HG02623 (cell line): Measurements from ENCODE around the gene TRMT112.

Experiments
- ATAC-seq: cut with Tn5 transposase; IDR thresholded peaks from one replicate; pipeline ENCODE4 v1.9.1; 2021; ENCODE audit warnings: moderate library complexity; ENCODE audit not compliant: unreplicated experiment

Gene TRMT112

DNA sequence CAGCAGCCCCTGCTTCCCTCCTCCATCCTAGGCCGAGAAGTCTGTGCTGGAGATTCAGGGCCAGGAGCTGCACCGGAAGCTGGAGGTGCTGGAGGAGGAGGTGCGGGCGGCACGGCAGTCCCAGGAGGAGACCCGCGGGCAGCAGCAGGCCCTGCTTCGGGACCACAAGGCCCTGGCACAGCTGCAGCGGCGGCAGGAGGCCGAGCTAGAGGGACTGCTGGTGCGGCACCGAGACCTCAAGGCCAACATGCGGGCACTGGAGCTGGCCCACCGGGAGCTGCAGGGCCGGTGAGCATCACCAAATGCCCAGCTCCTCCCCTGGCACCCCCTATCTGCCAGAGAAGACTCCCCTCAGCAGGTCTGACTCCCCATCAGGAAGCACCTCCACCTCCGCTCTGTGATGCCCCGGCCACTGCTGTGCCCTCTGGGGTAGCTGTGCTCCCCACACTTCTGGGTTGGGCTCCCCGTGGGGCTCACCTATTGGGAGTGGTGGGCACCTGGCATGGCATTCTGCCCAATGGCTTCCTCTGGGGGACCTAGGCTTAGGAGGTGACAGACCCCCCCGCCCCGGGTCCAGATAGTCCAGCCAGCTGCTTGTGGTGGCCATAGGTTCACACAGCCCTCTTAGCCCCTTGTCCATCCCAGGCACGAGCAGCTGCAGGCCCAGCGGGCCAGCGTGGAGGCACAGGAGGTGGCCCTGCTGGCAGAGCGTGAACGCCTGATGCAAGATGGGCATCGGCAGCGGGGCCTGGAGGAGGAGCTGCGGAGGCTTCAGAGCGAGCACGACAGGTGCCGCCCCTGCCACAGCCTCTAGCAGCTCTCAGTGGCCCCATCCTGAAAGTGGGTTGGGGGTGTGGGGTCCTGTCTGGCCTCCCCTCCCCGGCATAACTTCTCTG, 35.0 kb upstream of the TRMT112 start:
- no peak for ATAC-seq

DNA sequence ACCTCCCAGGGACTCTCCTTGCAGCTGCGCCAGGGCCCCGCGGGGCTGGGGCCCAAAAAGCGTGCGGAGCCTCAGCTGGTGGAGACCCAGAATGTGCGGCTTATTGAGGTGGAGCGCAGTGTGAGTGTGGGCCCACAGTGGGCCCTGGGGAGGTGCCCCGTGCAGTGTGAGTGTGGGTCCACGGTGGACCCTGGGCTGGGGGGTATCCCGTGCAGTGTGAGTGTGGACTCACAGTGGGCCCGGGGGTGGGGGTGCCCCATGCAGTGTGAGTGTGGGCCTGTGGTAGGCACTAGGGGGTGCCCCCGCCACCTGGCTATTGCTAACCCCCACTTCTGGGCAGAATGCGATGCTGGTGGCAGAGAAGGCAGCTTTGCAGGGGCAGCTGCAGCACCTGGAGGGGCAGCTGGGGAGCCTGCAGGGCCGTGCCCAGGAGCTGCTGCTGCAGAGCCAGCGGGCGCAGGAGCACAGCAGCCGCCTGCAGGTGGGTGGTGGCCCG, 33.8 kb upstream of the TRMT112 start:
- no peak for ATAC-seq

DNA sequence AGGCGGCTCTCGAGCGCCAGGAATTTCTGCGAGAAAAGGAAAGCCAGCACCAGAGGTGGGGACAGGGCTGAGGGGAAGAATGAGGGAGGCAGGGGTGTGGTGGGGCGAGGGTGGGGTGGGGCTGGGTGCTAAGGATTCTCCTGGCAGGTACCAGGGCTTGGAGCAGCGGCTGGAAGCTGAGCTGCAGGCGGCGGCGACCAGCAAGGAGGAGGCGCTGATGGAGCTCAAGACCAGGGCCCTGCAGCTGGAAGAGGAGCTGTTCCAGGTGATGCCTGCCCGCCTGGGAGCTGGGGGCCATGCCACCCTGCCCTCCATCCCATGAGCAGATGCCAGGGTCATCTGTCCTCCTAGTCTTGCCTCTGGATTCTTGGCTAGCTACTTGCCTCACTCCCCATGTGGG, 32.0 kb upstream of the TRMT112 start:
- ATAC-seq, result no peak

DNA sequence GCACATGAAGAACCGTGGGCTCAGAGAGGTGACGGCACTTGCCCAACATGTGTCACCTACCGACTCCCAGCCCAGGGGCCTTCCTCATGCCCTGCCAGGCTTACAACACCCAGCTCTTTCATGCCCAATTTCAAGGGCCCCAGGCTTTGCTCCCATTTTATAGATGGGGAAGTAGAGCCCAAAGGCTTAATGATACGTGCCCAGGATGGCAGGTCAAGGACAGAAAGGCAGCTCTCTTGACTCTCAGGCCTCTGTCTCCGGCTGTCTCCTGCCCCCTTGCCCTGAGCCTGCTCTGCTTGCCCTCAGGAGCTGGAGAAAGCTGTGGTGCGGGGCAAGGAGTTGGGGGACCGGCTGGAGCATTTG, 31.6 kb upstream of the TRMT112 start:
- no peak for ATAC-seq

DNA sequence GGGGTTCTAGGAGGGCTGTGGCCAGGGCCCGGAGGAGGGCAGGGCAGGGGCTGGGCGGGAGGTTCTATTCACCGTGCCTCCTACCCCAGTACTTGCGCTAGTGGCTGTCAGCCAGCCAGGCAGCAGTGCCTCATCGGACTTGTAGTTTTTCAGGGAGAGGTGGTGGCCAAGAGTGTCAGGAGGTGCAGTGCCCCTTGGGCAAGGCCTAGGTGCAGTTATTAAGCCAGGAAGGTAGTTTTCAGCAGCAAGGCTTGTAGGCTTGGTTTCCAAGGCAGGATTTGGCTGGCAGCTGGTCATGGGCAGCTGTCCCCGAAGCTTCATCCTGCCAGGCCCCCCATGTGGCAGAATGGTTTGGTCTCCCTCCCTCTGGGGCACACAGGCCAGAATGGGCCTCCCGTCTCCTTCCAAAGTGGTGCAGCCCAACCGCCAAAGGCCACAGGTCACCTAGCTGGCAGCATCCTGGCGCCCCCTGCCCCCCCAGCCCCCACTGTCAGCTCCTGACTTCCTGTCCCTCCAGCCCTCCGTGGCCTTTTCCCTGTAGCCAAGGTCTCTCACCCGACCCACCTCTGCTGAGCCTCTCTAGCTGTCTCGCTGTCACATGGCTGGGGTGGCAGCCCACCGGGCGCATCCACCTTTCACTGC, 31.1 kb upstream of the TRMT112 start:
- ATAC-seq, result no peak

DNA sequence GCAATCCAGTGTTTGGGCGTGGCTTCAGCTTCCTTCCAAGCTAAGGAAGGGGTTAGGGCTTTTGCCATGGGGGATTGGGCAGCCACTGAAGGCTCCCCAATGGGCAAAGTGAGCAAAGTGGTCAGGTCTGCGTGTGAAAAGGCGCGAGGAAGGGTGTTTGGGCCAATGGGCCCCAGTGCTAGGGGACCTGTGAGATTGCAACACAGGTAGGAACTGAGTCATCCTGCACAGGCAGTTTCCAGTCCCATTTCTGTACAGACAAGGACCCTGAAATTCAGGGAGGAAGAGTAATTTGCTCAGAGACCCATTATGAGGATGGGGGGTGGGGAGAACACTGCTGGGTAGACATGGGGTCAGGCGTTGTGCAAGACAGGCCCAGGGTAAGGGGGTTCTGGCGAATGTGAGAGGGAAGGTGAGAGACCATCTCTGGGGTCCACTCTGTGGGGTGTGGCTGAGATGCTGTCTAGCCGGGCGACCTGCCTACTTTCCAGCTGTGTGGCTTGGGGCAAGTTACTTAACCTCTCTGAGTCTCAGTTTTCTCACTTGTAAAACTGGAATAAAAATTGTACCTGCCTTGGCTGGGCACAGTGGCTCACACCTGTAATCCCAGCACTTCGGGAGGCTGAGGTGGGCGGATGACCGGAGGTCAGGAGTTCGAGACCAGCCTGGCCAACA, 30.0 kb upstream of the TRMT112 start:
- no peak for ATAC-seq

DNA sequence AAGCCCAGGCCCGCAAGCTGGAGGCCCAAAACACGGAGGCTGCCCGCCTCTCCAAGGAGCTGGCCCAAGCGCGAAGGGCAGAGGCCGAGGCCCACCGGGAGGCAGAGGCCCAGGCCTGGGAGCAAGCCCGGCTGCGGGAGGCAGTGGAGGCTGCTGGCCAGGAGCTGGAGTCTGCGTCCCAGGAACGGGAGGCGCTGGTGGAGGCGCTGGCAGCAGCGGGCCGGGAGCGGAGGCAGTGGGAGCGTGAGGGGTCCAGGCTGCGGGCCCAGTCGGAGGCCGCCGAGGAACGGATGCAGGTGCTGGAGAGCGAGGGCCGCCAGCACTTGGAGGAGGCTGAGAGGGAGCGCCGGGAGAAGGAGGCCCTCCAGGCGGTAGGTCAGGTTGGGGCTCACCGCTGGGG, 27.4 kb upstream of the TRMT112 start:
- ATAC-seq, result no peak

DNA sequence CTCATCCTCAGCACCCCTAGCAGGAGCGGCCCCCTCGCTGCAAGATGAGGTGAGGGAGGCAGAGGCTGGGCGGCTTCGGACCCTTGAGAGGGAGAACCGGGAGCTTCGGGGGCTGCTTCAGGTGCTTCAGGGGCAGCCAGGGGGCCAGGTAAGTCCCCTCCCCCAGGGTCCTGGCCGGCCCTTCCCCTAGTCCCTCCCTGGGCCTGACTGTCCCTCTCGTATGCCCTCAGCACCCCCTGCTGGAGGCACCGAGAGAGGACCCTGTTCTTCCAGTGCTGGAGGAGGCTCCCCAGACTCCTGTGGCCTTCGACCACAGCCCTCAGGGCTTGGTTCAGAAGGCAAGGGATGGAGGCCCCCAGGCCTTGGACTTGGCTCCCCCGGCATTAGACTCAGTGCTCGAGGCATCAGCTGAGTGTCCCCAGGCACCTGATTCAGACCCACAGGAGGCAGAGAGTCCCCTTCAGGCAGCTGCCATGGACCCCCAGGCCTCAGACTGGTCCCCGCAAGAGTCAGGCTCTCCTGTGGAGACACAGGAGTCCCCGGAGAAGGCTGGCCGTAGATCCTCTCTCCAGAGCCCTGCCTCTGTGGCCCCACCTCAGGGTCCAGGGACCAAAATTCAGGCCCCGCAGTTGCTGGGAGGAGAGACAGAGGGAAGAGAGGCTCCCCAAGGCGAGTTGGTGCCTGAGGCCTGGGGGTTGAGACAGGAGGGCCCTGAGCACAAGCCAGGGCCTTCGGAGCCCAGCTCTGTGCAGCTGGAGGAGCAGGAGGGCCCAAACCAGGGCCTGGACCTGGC, 26.6 kb upstream of the TRMT112 start:
- ATAC-seq, result no peak

DNA sequence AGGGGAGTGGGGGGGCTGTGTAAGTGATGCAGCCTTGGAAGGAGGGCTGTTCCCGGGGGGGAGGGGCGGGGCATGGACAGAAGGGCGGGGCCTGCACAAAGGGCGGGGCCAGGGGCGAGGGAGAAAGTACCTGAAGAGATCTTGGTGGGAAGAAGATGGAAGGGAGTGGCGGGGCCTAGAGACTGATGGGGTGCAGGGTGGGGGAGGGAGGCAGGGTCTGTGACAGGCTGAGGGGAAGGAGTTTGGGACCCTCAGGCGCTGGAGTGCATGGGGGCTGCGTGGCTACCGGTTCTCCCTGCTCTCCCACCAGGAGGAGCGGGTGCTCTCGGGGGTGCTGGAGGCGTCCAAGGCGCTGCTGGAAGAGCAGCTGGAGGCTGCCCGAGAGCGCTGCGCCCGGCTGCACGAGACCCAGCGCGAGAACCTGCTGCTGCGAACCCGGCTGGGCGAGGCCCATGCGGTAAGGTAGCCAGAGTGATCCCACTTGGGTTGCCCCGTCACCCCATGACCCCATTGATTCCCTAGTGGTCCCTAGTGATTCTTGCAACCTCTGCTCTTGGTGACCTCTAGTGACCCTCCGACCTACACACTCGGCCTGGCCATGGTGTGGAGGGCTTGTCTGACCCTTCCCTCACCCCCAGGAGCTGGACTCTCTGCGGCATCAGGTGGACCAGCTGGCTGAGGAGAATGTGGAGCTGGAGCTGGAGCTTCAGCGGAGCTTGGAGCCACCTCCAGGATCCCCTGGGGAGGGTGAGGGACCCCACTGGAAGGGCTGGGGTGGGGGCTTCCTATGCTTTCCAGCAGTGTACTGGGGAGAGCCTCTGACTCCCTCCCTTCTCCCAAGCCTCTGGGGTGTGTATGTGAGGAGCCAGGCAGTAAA, 25.7 kb upstream of the TRMT112 start:
- ATAC-seq, result no peak

DNA sequence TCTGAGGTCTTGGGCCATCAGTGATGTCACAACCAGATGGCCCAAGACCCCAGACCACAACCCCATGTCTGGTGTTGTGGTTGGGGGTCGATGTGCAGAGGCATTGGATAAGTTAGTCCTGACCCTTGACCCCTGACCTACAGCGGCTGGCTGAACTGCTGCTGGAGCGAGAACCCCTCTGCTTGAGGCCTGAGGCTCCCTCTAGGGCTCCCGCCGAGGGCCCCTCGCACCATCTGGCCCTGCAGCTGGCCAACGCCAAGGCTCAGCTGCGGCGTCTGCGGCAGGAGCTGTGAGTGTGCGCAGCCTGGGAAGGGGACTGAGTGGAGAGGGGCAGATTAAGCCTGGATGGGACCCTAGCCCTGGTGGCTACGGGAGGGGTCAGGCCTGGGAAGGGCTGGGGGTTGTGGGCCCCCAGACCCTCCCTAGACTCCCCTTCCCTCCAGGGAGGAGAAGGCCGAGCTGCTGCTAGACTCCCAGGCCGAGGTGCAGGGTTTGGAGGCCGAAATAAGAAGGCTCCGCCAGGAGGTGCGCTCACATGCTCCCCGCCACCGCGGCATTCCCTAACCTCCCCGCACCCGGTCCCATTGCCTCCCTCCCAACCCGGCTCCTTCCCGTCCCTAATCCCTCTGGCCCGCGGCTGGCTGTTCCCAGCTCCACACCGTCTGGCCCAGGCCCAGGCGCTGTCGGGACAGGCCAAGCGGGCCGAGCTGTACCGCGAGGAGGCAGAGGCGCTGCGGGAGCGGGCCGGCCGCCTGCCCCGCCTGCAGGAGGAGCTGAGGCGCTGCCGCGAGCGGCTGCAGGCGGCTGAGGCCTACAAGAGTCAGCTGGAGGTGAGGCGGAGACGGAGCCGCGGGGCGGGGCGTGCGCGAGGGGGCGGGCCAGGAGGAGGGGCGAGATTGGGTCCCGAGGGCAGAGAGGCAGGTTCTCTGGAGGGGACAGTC, 24.8 kb upstream of the TRMT112 start:
- no peak for ATAC-seq

DNA sequence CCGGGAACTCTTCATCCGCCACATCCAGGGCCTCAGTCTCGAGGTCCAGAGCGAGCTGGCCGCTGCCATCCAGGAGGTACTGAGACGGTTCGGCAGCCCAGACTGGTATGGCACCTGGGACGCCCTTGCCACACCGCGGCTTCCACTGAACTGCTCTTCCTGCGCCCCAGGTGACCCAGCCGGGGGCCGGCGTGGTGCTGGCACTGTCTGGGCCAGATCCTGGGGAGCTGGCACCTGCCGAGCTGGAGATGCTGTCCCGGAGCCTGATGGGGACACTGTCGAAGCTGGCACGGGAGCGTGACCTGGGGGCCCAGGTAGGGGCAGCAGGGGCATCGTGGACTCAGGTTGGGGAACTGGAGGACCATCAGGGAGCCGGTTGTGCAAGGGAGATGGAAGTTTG, 24.1 kb upstream of the TRMT112 start:
- ATAC-seq, result no peak

DNA sequence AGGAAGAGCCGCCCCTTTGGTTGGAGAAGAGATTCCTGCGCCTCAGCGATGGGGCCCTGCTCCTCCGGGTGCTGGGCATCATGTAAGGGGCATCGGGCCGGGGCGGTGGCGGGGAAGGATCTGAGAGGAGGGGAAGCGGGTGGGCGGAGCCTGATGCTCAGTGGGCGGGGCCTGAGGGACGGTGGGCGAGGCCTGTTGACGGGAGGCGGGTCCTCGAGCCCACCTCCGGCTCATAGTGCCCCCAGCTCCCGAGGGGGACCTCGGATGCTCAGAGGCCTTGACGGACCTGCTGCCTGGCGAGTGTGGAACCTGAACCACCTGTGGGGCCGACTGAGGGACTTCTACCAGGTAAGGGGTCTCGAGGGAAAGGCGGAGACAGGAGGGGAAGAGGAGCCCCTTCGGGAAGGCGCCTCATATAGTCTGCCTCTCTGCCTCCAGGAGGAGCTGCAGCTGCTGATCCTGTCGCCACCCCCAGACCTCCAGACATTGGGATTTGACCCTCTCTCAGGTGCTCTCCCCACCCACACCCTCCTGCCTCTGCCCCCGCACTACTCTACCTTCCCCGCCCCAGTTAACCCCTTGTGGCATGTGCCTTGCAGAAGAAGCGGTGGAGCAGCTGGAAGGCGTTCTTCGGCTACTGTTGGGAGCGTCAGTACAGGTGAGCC, 23.4 kb upstream of the TRMT112 start:
- no peak for ATAC-seq

DNA sequence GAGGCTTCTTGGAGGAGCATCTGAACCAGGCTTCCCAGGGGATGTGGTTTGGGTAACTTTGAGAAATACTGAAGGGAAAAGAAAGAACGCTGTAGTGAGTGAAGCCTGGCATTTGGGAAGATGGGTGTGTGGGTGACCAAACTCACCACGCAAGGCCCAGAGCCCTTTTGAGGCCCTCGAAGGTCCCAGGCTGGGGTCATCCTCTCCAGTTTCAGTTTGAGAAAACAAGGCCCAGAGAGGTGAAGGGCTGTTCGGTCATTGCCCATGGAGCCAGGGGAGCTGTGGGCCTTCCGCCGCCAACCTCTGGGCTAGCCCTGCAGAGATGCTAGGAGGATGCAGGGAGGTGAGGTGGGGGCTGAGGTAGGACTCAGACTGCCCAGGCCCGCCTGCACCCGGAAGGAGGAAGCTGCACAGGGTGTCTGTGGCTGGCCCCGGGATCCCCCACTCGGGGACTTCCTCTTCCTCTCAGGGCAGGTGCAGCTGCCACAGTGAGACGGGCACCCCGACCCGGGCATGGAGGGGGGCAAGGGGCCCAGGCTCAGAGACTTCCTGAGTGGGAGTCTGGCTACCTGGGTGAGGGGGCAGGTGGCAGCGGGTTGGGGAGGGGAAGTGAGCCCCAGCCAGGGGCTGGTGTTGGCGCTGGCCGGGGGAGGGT, 22.5 kb upstream of the TRMT112 start, which contains the start of gene CCDC88B:
CCDC88B (plus strand) TSS at position 451 of the 655 bp plus-strand sequence; CDS start at position 514, 63 bp downstream.
- ATAC-seq, result peak; percentile 53

DNA sequence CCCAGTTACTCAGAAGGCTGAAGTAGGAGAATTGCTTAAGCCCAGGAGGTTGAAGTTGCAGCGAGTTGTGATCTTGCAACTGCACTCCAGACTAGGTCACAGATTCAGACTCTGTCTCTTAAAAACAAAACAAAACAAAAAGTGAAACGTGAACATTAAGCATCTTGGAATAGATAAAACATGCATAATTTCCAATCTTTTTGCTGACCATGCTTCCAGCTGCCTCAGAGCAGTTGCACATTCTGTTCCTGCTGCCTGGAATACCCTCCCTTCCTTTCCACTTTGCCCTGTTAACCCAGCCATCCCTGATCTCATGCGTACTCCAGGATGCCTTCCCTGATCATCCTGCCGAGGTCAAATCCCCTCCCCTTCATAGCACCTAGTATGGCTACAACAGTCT, 21.9 kb upstream of the TRMT112 start:
- no peak for ATAC-seq

DNA sequence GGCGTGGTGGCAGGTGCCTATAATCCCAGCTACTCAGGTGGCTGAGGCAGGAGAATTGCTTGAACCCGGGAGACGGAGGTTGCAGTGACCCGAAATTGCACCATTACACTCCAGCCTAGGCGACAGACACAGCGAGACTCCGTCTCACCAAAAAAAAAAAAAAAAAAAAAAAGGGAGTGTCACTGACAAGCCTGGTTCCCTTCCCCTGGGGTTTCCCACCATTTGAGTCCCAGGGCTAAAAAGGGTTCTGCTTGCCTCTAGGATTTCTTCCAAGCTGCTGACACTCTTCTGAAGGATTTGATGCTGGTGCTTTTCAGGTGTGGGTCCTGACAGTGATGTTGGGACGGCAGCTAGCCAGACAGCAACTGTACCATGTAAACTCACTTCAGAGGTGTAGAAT, 21.4 kb upstream of the TRMT112 start:
- no peak for ATAC-seq

DNA sequence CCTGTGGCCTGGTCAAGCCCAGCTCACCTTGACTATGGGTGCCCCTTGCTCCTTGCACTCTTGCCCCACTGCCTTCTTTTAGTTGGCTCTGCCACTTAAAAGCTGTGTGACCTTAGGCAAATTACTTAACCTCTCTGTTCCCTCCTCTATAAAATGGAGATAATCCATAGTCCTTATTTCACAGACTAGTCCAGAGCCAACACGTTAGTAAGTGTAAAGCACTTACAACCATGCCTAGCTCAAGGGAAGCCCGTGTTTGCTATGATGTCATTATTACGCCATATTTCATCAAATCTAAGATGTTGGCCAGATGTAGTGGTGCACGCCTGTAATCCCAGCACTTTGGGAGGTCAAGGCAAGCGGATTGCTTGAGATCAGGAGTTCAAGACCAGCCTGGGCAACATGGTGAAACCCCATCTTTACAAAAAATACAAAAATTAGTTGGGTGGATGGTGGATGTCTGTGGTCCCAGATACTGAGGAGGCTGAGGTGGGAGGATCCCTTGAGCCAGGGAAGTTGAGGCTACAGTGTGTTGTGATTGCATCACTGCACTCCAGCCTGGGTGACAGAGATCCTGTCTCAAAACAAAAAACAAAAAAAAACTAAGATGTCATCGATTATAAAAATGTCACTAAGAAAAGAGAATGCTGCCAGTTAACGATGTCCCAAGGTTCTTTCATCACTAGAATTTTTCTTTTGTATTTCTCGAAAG, 20.3 kb upstream of the TRMT112 start:
- no peak for ATAC-seq
